Skeletal muscle cell (primary cell): ENCODE data around the gene GPR153.
A peak's percentile ranks its signal among the peaks of the same experiment; 100 is the strongest.

Experiments used
- DNase-seq: peaks from one replicate; pipeline ENCODE4 v3.0.0-alpha.2; 2010; ENCODE audit warnings: low read depth
- H3K4me3 ChIP-seq: 2 replicates; pipeline ENCODE4 v1.5.1; 2011; ENCODE audit warnings: low read depth, mild to moderate bottlenecking, control low read depth, low read length, moderate library complexity

Gene GPR153

GRCh38 chr1:6253380-6253779 is 7.5 kb downstream of the GPR153 start:
- no peak for DNase-seq
- H3K4me3 ChIP-seq: no peak overlapping the region

GRCh38 chr1:6252374-6252710 is 8.6 kb downstream of the GPR153 start:
- no peak for DNase-seq
- no peak overlapping the region for H3K4me3 ChIP-seq

- DNase-seq: no peak
- H3K4me3 ChIP-seq: no peak overlapping the region
Measured at GRCh38 chr1:6251681-6252373, 9.1 kb downstream of the GPR153 start.

GRCh38 chr1:6251233-6251632 is 9.7 kb downstream of the GPR153 start:
- H3K4me3 ChIP-seq: no peak overlapping the region
- DNase-seq: no peak

- no peak for DNase-seq
Measured at GRCh38 chr1:6249739-6250689, 10.9 kb downstream of the GPR153 start.

GRCh38 chr1:6248932-6249738 is 11.8 kb downstream of the GPR153 start:
- DNase-seq: no peak
- H3K4me3 ChIP-seq: peak overlapping the region; percentile 15

More at GRCh38 chr1:6249739-6250689, 10.9 kb downstream of the GPR153 start:
- H3K4me3 ChIP-seq: peak overlapping the region; percentile 11

GRCh38 chr1:6248161-6248776 is 12.6 kb downstream of the GPR153 start:
- no peak for DNase-seq
- no peak overlapping the region for H3K4me3 ChIP-seq

- no peak overlapping the region for H3K4me3 ChIP-seq
- no peak for DNase-seq
Measured at GRCh38 chr1:6247651-6248050, 13.2 kb downstream of the GPR153 start.

- no peak overlapping the region for H3K4me3 ChIP-seq
Measured at GRCh38 chr1:6246497-6247467, 14.1 kb downstream of the GPR153 start.

GRCh38 chr1:6245869-6246496 is 14.9 kb downstream of the GPR153 start:
- peak overlapping the region; percentile 40 for H3K4me3 ChIP-seq
- no peak for DNase-seq

More at GRCh38 chr1:6246497-6247467, 14.1 kb downstream of the GPR153 start:
- DNase-seq: no peak

GRCh38 chr1:6245086-6245868 is 15.6 kb downstream of the GPR153 start:
- peak overlapping the region; percentile 40 for H3K4me3 ChIP-seq
- DNase-seq: no peak

- no peak overlapping the region for H3K4me3 ChIP-seq
- DNase-seq: no peak
Measured at GRCh38 chr1:6244401-6245049, 16.4 kb downstream of the GPR153 start.

GRCh38 chr1:6243993-6244392 is 16.9 kb downstream of the GPR153 start, which contains the start of gene HES3:
HES3 (plus strand) TSS chr1:6244179; CDS start chr1:6244366, 187 bp downstream.
- no peak within 1 kb of the TSS for H3K4me3 ChIP-seq

GRCh38 chr1:6243053-6243834 is 17.7 kb downstream of the GPR153 start:
- H3K4me3 ChIP-seq: no peak overlapping the region
- no peak for DNase-seq

More at GRCh38 chr1:6243993-6244392, 16.9 kb downstream of the GPR153 start, which contains the start of gene HES3:
- no peak for DNase-seq

- peak overlapping the region; percentile 28 for H3K4me3 ChIP-seq
- no peak for DNase-seq
Measured at GRCh38 chr1:6241887-6242740, 18.8 kb downstream of the GPR153 start.
